Spleen (tissue), 7 donors: ENCODE measurements around the gene PROM2.

Source experiments
- CTCF ChIP-seq, 11 experiments: fragments of 200-600 bp in 7 of 11; fragments of 450-650 bp in 4 of 11; sonication (generic) in 4 of 11; IDR thresholded peaks in 8 of 11; conservative IDR thresholded peaks in 3 of 11; 1 replicate in 7 of 11; 2 replicates in 4 of 11; pipeline versions ENCODE4 v1.4.0 to v1.8.0; 2016 to 2021; ENCODE audit warnings: antibody characterized with exemption in 11 of 11, inconsistent platforms in 4 of 11, mild to moderate bottlenecking in 1 of 11
- POLR2AphosphoS5 ChIP-seq, 3 donors: sonication (generic); formaldehyde crosslinking; IDR thresholded peaks; one replicate each; pipeline ENCODE4 v1.5.1; 2017; ENCODE audit warnings: antibody characterized with exemption in 3 of 3
- donor health status: DM: no; HTN: no; CAD: no; lungs with moderate emphysema.
- donor health status: DM: no; HTN: no; CAD: no.
- donor health status: DM: no; HTN: no; CAD: no.

- TF ChIP-seq CTCF (IDR thresholded peaks at IDR 0.05 in 8 of 11, conservative IDR thresholded peaks at IDR 0.05 in 3 of 11): no peak
- no peak for TF ChIP-seq POLR2AphosphoS5 (IDR thresholded peaks at IDR 0.05)
Observed at GRCh38 chr2:95238131-95238530, 36.1 kb upstream of the PROM2 start.
